Fibroblast of gingiva (primary cell): ENCODE measurements around the gene RINL.
"Not testable (repeated sequence)": the region's sequence is repeated elsewhere in the genome, so short reads cannot be mapped to it uniquely, and the experiment has no call there.

Experiments used
- DNase-seq: peaks from one replicate; pipeline ENCODE4 v3.0.0-alpha.2; 2011; ENCODE audit warnings: low read depth

Gene RINL

GRCh38 chr19:38834104-38834490, 44.0 kb downstream of the RINL start:
- no peak for DNase-seq

GRCh38 chr19:38833092-38833425, 45.0 kb downstream of the RINL start:
- no peak for DNase-seq

- DNase-seq, result peak; percentile 90
These were observed 46.9 kb downstream of the RINL start for GRCh38 chr19:38831142-38831605.

GRCh38 chr19:38830039-38830733, 47.9 kb downstream of the RINL start:
- peak; percentile 39 for DNase-seq

- peak; percentile 79 for DNase-seq
These were observed 48.9 kb downstream of the RINL start for GRCh38 chr19:38829203-38829602.

- no peak for DNase-seq
These were observed 51.1 kb downstream of the RINL start for GRCh38 chr19:38826856-38827551.

- not testable (repeated sequence) for DNase-seq
These were observed 52.1 kb downstream of the RINL start for GRCh38 chr19:38825936-38826335.

- not testable (repeated sequence) for DNase-seq
These were observed 56.7 kb downstream of the RINL start for GRCh38 chr19:38821230-38821825.

- no peak for DNase-seq
These were observed 58.7 kb downstream of the RINL start for GRCh38 chr19:38819231-38819920.
